Thoracic aorta (tissue), 2 donors: Measurements from ENCODE around the gene ELF3. TPM values are rescaled to one million over a fixed set of nuclear protein-coding genes. Genes with fewer than 3 reads are reported as not detected.

ENCODE experiments used
- ATAC-seq: fragments of 150-250 bp; one replicate; pipeline ENCODE4 v1.8.0; 2017; ENCODE audit warnings: low read depth; ENCODE audit not compliant: insufficient number of reproducible peaks, low FRiP score
- DNase-seq: peaks from one replicate; pipeline ENCODE4 v3.0.0-alpha.2; 2020; ENCODE audit warnings: low spot score
- H3K27ac ChIP-seq, 2 donors: fragments of 200-600 bp; sonication (generic); 1 replicate in 1 of 2; 2 replicates in 1 of 2; pipeline ENCODE4 v1.5.1; 2016; ENCODE audit warnings: mild to moderate bottlenecking in 2 of 2, moderate library complexity in 2 of 2
- H3K27me3 ChIP-seq: fragments of 200-600 bp; sonication (generic); replicated peaks from 2 replicates; pipeline ENCODE4 v1.6.0; 2016; ENCODE audit warnings: mild to moderate bottlenecking; ENCODE audit not compliant: insufficient read depth
- H3K36me3 ChIP-seq: fragments of 200-600 bp; sonication (generic); one replicate; pipeline ENCODE4 v1.5.1; 2016
- H3K4me1 ChIP-seq, 2 donors: fragments of 200-600 bp; sonication (generic); 1 replicate in 1 of 2; 2 replicates in 1 of 2; pipeline versions ENCODE4 v1.5.1 to v1.6.0; 2016; ENCODE audit warnings: low read depth in 2 of 2, mild to moderate bottlenecking in 1 of 2; ENCODE audit not compliant: control insufficient read depth in 1 of 2
- H3K4me3 ChIP-seq: fragments of 200-600 bp; sonication (generic); 2 replicates; pipeline ENCODE4 v1.5.1; 2016; ENCODE audit warnings: mild to moderate bottlenecking
- H3K9me3 ChIP-seq: fragments of 200-600 bp; sonication (generic); 2 replicates; pipeline ENCODE4 v1.5.1; 2016
- CTCF ChIP-seq: fragments of 200-600 bp; sonication (generic); IDR thresholded peaks from one replicate; pipeline ENCODE4 v1.5.1; 2019; ENCODE audit warnings: antibody characterized with exemption
- total RNA-seq, 2 donors: library from RNA; depleted of rRNA; stranded (reverse); fragments of >200 nt; gene quantifications; one replicate each; pipeline versions ENCODE4 v1.1.0 to v1.2.3, GENCODE V29; 2016

ELF3 gene
- total RNA-seq, 2 donors from 2014 or later: 0.95 to 4.9 TPM

- no peak for DNase-seq
- Histone ChIP-seq H3K36me3 (no peaks in the 10 kb centered on the region), H3K27ac (no peak overlapping the region), H3K4me1 (peaks cover under 1% of the 10 kb centered on the region in 2 donors), H3K9me3 (no peaks in the 10 kb centered on the region), H3K4me3 (no peak overlapping the region), H3K27me3 (no peaks in the 10 kb centered on the region)
- TF ChIP-seq CTCF: no peak
- no peak for ATAC-seq
Observed at GRCh38 chr1:202029171-202029665, 18.8 kb downstream of the ELF3 start.

- Histone ChIP-seq H3K36me3 (no peaks in the 10 kb centered on the region), H3K4me1 (peaks cover 3 to 5% of the 10 kb centered on the region in 2 donors), H3K27me3 (no peaks in the 10 kb centered on the region), H3K4me3 (no peak overlapping the region), H3K9me3 (no peaks in the 10 kb centered on the region), H3K27ac (no peak overlapping the region)
- ATAC-seq (no peak), DNase-seq (no peak)
- TF ChIP-seq CTCF: no peak
Observed at GRCh38 chr1:202029727-202030126, 19.3 kb downstream of the ELF3 start.

GRCh38 chr1:202031796-202032195 lies 21.4 kb downstream of the ELF3 start:
- Histone ChIP-seq H3K27me3 (no peaks in the 10 kb centered on the region), H3K4me3 (no peak overlapping the region), H3K36me3 (no peaks in the 10 kb centered on the region), H3K9me3 (no peaks in the 10 kb centered on the region), H3K27ac (no peak overlapping the region), H3K4me1 (peaks cover 11 to 19% of the 10 kb centered on the region in 2 donors)
- no peak for TF ChIP-seq CTCF
- DNase-seq: no peak
- ATAC-seq: no peak

- no peak for ATAC-seq
Observed at GRCh38 chr1:202034149-202034682, 23.8 kb downstream of the ELF3 start.

More at GRCh38 chr1:202034149-202034682, 23.8 kb downstream of the ELF3 start:
- H3K27me3 ChIP-seq: no peaks in the 10 kb centered on the region
- no peaks in the 10 kb centered on the region for H3K36me3 ChIP-seq
- H3K4me1 ChIP-seq: peaks cover 11 to 19% of the 10 kb centered on the region in 2 donors
- no peak for TF ChIP-seq CTCF
- DNase-seq: no peak
- no peaks in the 10 kb centered on the region for H3K9me3 ChIP-seq
- peak overlapping the region; percentile 32 for H3K4me3 ChIP-seq
- H3K27ac ChIP-seq: peak overlapping the region; percentile 27 to 73
